ENCODE data around the gene MAN2B1. TPM values are rescaled to one million over a fixed set of nuclear protein-coding genes. Genes with fewer than 3 reads are reported as not detected.
A peak's percentile ranks its signal among the peaks of the same experiment; 100 is the strongest.

Gene MAN2B1
- total RNA-seq, 6 experiments from 2014 or later: 49.9 to 69.9 (median 65.2) TPM

DNA sequence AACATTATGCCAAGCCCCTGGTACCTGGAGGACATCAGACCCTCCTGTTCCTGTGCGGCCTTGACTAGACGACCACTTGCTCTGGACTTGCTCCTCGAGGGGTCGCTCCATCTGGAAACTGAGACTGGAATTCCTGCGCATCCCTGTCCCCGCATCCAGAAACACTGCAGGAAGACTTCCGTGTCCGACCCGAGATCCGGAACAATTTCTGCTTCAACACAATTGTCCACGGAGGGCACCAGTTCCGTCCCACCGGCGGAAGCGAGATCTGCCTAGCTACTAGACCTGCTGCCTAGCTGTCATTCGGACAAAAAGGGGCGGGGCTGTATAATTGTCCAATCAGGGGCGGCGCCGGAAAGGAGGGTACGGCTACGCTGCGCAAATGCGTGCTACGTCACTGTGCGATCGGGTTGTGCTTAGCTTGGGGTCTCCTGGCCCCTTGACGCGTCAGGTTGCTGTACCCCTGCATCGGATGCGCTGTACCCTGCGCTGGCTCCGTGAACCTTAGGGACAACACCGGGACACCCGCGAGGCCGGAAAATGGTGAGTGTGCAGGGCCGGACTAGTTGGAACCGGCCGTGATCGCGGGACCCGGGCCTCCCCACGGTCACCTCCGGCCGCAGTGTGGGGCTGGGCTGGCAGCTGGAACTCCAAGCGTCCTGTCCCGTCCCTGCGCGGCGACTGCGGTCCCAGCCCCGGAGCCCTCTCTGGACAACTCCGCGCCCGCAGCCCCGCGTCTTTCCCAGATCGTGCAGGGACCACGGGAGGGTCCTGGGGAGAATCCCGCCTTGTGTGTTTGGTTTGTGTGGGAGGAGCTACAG lies 55.8 kb downstream of the MAN2B1 start, which contains the start of the genes ZNF490 and ZNF791:
Gene ZNF490 (minus strand): TSS at position 274 of the 821 bp plus-strand sequence. CDS start 133 bp downstream, at position 141.
Gene ZNF791 (plus strand): TSS at position 381 of the 821 bp plus-strand sequence. CDS start 160 bp downstream, at position 541.
- Mint-ChIP-seq H3K4me3 (peak within 1 kb of the TSS; percentile 100), H3K36me3 (ENCODE audit: low read depth) (peaks cover 18% of the 10 kb centered on the region), H3K9me3 (0 out of 2 replicates have a peak, but pooled peaks cover 4% of the 10 kb centered on the region), H3K27me3 (ENCODE audit: insufficient read depth) (no peaks in the 10 kb centered on the region; the same call in 1 of the 2 replicates), H3K4me1 (ENCODE audit: low read depth) (peaks cover 18% of the 10 kb centered on the region), H3K27ac (peak within 1 kb of the TSS; percentile 100)
- TF ChIP-seq, protein P1, sequence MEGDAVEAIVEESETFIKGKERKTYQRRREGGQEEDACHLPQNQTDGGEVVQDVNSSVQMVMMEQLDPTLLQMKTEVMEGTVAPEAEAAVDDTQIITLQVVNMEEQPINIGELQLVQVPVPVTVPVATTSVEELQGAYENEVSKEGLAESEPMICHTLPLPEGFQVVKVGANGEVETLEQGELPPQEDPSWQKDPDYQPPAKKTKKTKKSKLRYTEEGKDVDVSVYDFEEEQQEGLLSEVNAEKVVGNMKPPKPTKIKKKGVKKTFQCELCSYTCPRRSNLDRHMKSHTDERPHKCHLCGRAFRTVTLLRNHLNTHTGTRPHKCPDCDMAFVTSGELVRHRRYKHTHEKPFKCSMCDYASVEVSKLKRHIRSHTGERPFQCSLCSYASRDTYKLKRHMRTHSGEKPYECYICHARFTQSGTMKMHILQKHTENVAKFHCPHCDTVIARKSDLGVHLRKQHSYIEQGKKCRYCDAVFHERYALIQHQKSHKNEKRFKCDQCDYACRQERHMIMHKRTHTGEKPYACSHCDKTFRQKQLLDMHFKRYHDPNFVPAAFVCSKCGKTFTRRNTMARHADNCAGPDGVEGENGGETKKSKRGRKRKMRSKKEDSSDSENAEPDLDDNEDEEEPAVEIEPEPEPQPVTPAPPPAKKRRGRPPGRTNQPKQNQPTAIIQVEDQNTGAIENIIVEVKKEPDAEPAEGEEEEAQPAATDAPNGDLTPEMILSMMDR (IDR thresholded peaks at IDR 0.05): peak; percentile 46
- DNase-seq: peak; percentile 99

DNA sequence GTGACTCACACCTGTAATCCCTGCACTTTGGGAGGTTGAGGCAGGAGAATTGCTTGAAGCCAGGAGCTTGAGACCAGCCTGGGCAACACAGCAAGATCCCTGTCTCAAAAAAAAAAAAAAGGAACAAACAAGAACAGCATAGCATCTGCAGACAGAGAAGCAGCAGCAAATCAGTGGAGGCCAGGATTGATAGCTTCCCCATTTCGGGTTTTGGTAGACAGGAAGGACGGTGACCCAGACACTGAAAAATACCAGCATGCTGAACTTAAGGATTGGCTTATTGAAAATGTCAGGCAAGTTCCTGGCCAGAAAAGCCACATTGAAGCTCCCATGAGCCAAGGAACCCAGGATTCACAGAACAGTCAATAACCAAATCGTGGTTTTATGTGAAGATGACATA lies 58.9 kb downstream of the MAN2B1 start:
- Mint-ChIP-seq H3K27me3 (ENCODE audit: insufficient read depth) (no peaks in the 10 kb centered on the region; the same call in 1 of the 2 replicates), H3K4me3 (no peak overlapping the region), H3K36me3 (ENCODE audit: low read depth) (peaks cover 4% of the 10 kb centered on the region; the same call in 1 of the 2 replicates), H3K27ac (no peak overlapping the region), H3K4me1 (ENCODE audit: low read depth) (peaks cover 6% of the 10 kb centered on the region), H3K9me3 (no peaks in the 10 kb centered on the region)
- no peak for DNase-seq
- TF ChIP-seq, protein P1 (IDR thresholded peaks at IDR 0.05): no peak

DNA sequence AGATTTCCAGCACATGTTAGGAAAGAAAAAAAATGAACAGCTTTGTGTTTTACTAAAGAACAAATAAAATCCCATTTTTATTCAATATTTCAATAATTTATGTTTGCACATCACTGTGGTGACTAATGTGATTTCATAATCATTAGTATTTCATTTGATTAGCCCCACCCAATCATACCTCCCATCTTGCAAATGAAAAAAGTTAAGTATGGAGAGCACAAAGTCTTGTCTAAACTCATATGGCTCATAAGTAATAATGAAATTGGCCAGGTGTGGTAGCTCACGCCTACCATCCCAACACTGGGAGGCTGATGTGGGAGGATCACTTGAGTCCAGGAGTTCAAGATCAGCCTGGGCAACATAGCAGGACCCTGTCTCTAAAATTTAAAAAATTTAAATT lies 59.7 kb downstream of the MAN2B1 start:
- H3K4me1 Mint-ChIP-seq (ENCODE audit: low read depth): peaks cover 6% of the 10 kb centered on the region
- H3K9me3 Mint-ChIP-seq: no peaks in the 10 kb centered on the region
- H3K36me3 Mint-ChIP-seq (ENCODE audit: low read depth): peaks cover 4% of the 10 kb centered on the region; the same call in 1 of the 2 replicates
- no peak overlapping the region for H3K4me3 Mint-ChIP-seq
- DNase-seq: no peak
- H3K27ac Mint-ChIP-seq: no peak overlapping the region
- TF ChIP-seq, protein P1 (IDR thresholded peaks at IDR 0.05): no peak
- no peaks in the 10 kb centered on the region; the same call in 1 of the 2 replicates for H3K27me3 Mint-ChIP-seq (ENCODE audit: insufficient read depth)

DNA sequence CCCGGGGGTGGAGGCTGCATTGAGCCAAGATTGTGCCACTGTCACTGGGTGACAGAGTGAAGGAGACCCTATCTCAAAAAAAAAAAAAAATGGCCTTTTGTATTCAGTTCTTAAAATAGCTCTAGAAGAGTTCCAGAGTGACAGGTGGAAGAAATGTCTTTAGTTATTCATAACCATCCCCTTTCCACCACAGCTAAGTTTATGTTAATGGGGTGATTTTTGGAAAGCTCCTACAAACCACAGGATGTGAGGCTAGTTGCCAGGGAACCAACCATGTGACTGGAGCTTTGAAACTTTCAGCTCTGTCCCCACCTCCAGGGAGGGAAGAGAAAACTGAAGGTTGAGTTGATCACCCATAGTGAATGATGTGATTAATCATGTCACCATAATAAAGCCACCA lies 62.8 kb downstream of the MAN2B1 start:
- no peaks in the 10 kb centered on the region for H3K27me3 Mint-ChIP-seq (ENCODE audit: insufficient read depth)
- DNase-seq: no peak
- no peak overlapping the region for H3K27ac Mint-ChIP-seq
- no peak overlapping the region for H3K4me3 Mint-ChIP-seq
- H3K4me1 Mint-ChIP-seq (ENCODE audit: low read depth): no peaks in the 10 kb centered on the region
- H3K9me3 Mint-ChIP-seq: no peaks in the 10 kb centered on the region
- H3K36me3 Mint-ChIP-seq (ENCODE audit: low read depth): peaks cover 6% of the 10 kb centered on the region; the same call in 1 of the 2 replicates
- TF ChIP-seq, protein P1 (IDR thresholded peaks at IDR 0.05): no peak

DNA sequence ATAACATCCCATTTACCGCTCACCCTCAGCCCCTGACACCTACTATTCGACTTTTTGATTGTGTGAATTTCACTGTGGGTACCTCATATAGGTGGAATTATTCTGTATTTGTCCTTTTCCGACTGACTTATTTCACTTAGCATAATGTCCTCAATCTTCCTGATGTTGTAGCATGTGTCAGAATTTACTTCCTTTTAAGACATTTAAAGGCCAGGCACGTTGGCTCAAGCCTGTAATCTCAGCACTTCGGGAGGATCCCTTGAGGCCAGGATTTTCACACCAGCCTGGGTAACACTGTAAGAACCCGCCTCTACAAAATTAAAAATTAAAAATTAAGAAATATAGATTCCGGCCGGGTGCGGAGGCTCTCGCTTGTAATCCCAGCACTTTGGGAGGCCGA lies 68.9 kb downstream of the MAN2B1 start:
- TF ChIP-seq, protein P1 (IDR thresholded peaks at IDR 0.05): no peak
- no peaks in the 10 kb centered on the region for H3K27me3 Mint-ChIP-seq (ENCODE audit: insufficient read depth)
- no peak overlapping the region for H3K4me3 Mint-ChIP-seq
- no peak overlapping the region for H3K27ac Mint-ChIP-seq
- DNase-seq: no peak
- no peaks in the 10 kb centered on the region for H3K4me1 Mint-ChIP-seq (ENCODE audit: low read depth)
- no peaks in the 10 kb centered on the region for H3K9me3 Mint-ChIP-seq
- peaks cover 19% of the 10 kb centered on the region for H3K36me3 Mint-ChIP-seq (ENCODE audit: low read depth)

All from HFFc6 (cell line).